Neural cell (in vitro differentiated cells): ENCODE measurements around the gene ARFIP2. TPM values are rescaled to one million over a fixed set of nuclear protein-coding genes. Genes with fewer than 3 reads are reported as not detected.

ENCODE experiments used
- H2AFZ ChIP-seq: fragments of 200-600, 300-800 bp; sonication (generic), shearing (Covaris generic); 2 replicates; pipeline ENCODE4 v1.6.0; 2014; ENCODE audit warnings: low read depth, mild to moderate bottlenecking, antibody characterized with exemption, low read length, moderate library complexity
- H3F3A ChIP-seq: fragments of 200-600 bp; shearing (Covaris generic); 2 replicates; pipeline ENCODE4 v1.6.1; 2016; ENCODE audit warnings: mild to moderate bottlenecking, moderate library complexity, mixed read lengths, antibody characterized with exemption, low read length; ENCODE audit not compliant: insufficient read depth, poor library complexity, severe bottlenecking
- H3K27ac ChIP-seq: fragments of 200-600, 300-800 bp; sonication (generic), shearing (Covaris generic); 2 replicates; pipeline ENCODE4 v1.5.1; 2014; ENCODE audit warnings: mild to moderate bottlenecking, low read length, moderate library complexity
- H3K27me3 ChIP-seq: fragments of 300-800, 200-600 bp; sonication (generic), shearing (Covaris generic); 2 replicates; pipeline ENCODE4 v1.6.0; 2014; ENCODE audit warnings: mild to moderate bottlenecking, low read depth, low read length, moderate library complexity; ENCODE audit not compliant: insufficient read depth
- H3K36me3 ChIP-seq: fragments of 300-800, 200-600 bp; sonication (generic), shearing (Covaris generic); 2 replicates; pipeline ENCODE4 v1.5.1; 2014; ENCODE audit warnings: mild to moderate bottlenecking, antibody characterized with exemption, low read length, moderate library complexity; ENCODE audit not compliant: insufficient read depth
- H3K4me2 ChIP-seq: fragments of 300-800, 200-600 bp; sonication (generic), shearing (Covaris generic); 2 replicates; pipeline ENCODE4 v1.6.0; 2014; ENCODE audit warnings: mild to moderate bottlenecking, low read length
- H3K4me3 ChIP-seq: fragments of 300-800, 200-600 bp; sonication (generic), shearing (Covaris generic); 2 replicates; pipeline ENCODE4 v1.5.1; 2014; ENCODE audit warnings: mild to moderate bottlenecking, low read length, moderate library complexity
- H3K79me2 ChIP-seq: fragments of 200-600 bp; shearing (Covaris generic); replicated peaks from 2 replicates; pipeline ENCODE4 v1.6.0; 2014; ENCODE audit warnings: mild to moderate bottlenecking, low read length, moderate library complexity; ENCODE audit not compliant: insufficient read depth
- H3K9ac ChIP-seq: fragments of 300-800, 200-600 bp; sonication (generic), shearing (Covaris generic); 2 replicates; pipeline ENCODE4 v1.6.1; 2016; ENCODE audit warnings: mild to moderate bottlenecking, low read length, mixed read lengths
- H3K9me2 ChIP-seq: fragments of 200-600 bp; shearing (Covaris generic); 2 replicates; pipeline ENCODE4 v1.6.1; 2016; ENCODE audit warnings: mild to moderate bottlenecking, low read length, mixed read lengths; ENCODE audit not compliant: insufficient read depth
- H3K9me3 ChIP-seq: fragments of 200-600, 300-800 bp; sonication (generic), shearing (Covaris generic); 2 replicates; pipeline ENCODE4 v1.6.1; 2016; ENCODE audit warnings: mild to moderate bottlenecking, mixed run types, low read length, moderate library complexity, mixed read lengths
- H4K20me1 ChIP-seq: fragments of 200-600 bp; shearing (Covaris generic); 2 replicates; pipeline ENCODE4 v1.6.1; 2016; ENCODE audit warnings: mild to moderate bottlenecking, mixed run types; ENCODE audit not compliant: insufficient read depth
- EP300 ChIP-seq: fragments of 450-650 bp; conservative IDR thresholded peaks from 2 replicates; pipeline ENCODE4 v1.6.1; 2014; ENCODE audit warnings: antibody characterized with exemption, mild to moderate bottlenecking, moderate library complexity; ENCODE audit not compliant: poor library complexity, severe bottlenecking
- EZH2 ChIP-seq: fragments of 200-600, 300-800 bp; shearing (Covaris generic), sonication (generic); IDR thresholded peaks from 2 replicates; pipeline ENCODE4 v1.6.1; 2014; ENCODE audit warnings: antibody characterized with exemption, low read length, borderline replicate concordance, mild to moderate bottlenecking; ENCODE audit not compliant: insufficient read depth, poor library complexity, severe bottlenecking
- MXI1 ChIP-seq: fragments of 450-650 bp; conservative IDR thresholded peaks from 2 replicates; pipeline ENCODE4 v1.6.1; 2014; ENCODE audit warnings: antibody characterized with exemption, mild to moderate bottlenecking; ENCODE audit not compliant: poor library complexity, severe bottlenecking
- POLR2AphosphoS5 ChIP-seq: IDR thresholded peaks from 2 replicates; pipeline ENCODE4 v1.6.1; 2012
- RAD21 ChIP-seq: fragments of 450-650 bp; conservative IDR thresholded peaks from 2 replicates; pipeline ENCODE4 v1.6.1; 2014; ENCODE audit warnings: antibody characterized with exemption, mild to moderate bottlenecking, moderate library complexity
- REST ChIP-seq: IDR thresholded peaks from 2 replicates; pipeline ENCODE4 v1.6.1; 2012; ENCODE audit warnings: borderline replicate concordance
- SMC3 ChIP-seq: fragments of 450-650 bp; conservative IDR thresholded peaks from 2 replicates; pipeline ENCODE4 v1.6.1; 2014; ENCODE audit warnings: antibody characterized with exemption, mild to moderate bottlenecking, moderate library complexity; ENCODE audit not compliant: poor library complexity
- TAF1 ChIP-seq: IDR thresholded peaks from 2 replicates; pipeline ENCODE4 v1.6.1; 2012; ENCODE audit warnings: low read depth
- polyA plus RNA-seq: library from polyadenylated mRNA; depleted of rRNA; stranded (reverse); fragments of >200 nt; gene quantifications from 2 replicates; pipeline ENCODE4 v1.2.3, GENCODE V29; 2014
- TF ChIP-seq, protein P1 (sequence below): fragments of 450-650 bp; IDR thresholded peaks from 2 replicates; pipeline ENCODE4 v1.5.1; 2014; ENCODE audit warnings: antibody characterized with exemption, mild to moderate bottlenecking, moderate library complexity; ENCODE audit not compliant: poor library complexity, severe bottlenecking

ARFIP2 gene
- polyA plus RNA-seq, 1 donor from 2014 or later, result 83.7 TPM

DNA sequence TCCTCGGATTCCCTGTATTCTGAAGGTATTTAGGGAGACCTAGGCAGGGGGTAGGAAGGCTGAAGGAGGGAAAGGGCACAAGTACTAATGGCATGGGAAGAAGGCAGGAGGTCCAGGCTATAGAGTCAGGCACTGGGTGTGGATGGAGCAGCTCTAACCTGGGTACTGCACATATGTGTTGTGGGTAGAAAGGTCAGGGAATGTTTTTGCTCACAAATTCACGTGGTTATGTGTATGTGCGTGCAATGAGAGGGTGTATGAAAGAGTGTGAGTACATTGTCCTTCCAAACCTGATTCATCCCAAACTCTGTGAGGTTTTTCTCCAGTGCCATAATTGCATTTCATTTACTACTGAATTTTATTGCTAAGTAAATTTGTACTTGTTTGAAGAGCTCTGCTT, 39.1 kb upstream of the ARFIP2 start:
- TF ChIP-seq TAF1 (no peak), POLR2AphosphoS5 (no peak), SMC3 (no peak), REST (no peak), EZH2 (no peak), MXI1 (no peak), RAD21 (no peak)
- TF ChIP-seq, protein P1, sequence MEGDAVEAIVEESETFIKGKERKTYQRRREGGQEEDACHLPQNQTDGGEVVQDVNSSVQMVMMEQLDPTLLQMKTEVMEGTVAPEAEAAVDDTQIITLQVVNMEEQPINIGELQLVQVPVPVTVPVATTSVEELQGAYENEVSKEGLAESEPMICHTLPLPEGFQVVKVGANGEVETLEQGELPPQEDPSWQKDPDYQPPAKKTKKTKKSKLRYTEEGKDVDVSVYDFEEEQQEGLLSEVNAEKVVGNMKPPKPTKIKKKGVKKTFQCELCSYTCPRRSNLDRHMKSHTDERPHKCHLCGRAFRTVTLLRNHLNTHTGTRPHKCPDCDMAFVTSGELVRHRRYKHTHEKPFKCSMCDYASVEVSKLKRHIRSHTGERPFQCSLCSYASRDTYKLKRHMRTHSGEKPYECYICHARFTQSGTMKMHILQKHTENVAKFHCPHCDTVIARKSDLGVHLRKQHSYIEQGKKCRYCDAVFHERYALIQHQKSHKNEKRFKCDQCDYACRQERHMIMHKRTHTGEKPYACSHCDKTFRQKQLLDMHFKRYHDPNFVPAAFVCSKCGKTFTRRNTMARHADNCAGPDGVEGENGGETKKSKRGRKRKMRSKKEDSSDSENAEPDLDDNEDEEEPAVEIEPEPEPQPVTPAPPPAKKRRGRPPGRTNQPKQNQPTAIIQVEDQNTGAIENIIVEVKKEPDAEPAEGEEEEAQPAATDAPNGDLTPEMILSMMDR, result no peak
- Histone ChIP-seq H3K36me3 (no peaks in the 10 kb centered on the region), H3K9ac (no peak overlapping the region), H3K9me3 (no peaks in the 10 kb centered on the region), H3K4me3 (no peak overlapping the region), H3K79me2 (no peaks in the 10 kb centered on the region), H3K9me2 (no peaks in the 10 kb centered on the region), H4K20me1 (no peaks in the 10 kb centered on the region), H3K27ac (no peak overlapping the region), H3F3A (no peaks in the 10 kb centered on the region), H3K4me2 (no peak overlapping the region), H3K27me3 (no peaks in the 10 kb centered on the region), H2AFZ (no peak overlapping the region)

DNA sequence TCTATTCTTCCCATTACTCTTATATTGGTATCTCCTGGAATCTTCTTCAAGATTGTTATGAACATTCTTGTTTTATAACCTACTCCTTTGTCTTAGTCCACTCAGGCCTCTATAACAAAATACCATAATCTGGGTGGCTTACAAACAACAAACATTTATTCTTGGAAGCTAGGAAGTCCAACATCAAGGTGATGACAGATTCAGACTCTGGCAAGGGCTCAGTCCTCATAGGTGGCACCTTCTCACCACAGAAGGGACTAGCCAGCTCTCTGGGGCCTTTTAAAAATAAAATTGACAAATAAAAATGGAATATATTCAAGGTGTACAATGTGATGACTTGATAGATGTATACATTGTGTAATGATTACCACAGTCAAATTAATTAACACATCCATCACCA, 35.7 kb upstream of the ARFIP2 start:
- H3F3A ChIP-seq, result no peaks in the 10 kb centered on the region
- TF ChIP-seq TAF1 (no peak), EZH2 (no peak), SMC3 (no peak), MXI1 (no peak), POLR2AphosphoS5 (no peak), EP300 (no peak), REST (no peak), RAD21 (no peak)
- TF ChIP-seq, protein P1, result no peak
- no peaks in the 10 kb centered on the region for H3K9me2 ChIP-seq

More for the DNA sequence above, 35.7 kb upstream of the ARFIP2 start:
- Histone ChIP-seq H4K20me1 (no peaks in the 10 kb centered on the region), H3K9me3 (no peaks in the 10 kb centered on the region), H3K9ac (no peak overlapping the region), H3K27ac (no peak overlapping the region), H3K36me3 (no peaks in the 10 kb centered on the region), H3K4me2 (no peak overlapping the region), H2AFZ (no peak overlapping the region), H3K27me3 (no peaks in the 10 kb centered on the region), H3K4me3 (no peak overlapping the region), H3K79me2 (no peaks in the 10 kb centered on the region)
